Activated CD4-positive, alpha-beta T cell treated with anti-CD3 and anti-CD28 coated beads, Interleukin-2, Interleukin-4, amounts not matched to agents 100 ng/mL and 50 ng/mL, durations not matched to agents 16 hours and 8 hours (primary cell): Measurements from ENCODE around the gene SLC38A11.
"Not testable (repeated sequence)": the region's sequence is repeated elsewhere in the genome, so short reads cannot be mapped to it uniquely, and the experiment has no call there.

Experiments used
- DNase-seq: peaks from one replicate; pipeline ENCODE4 v3.0.0-alpha.2; 2020; ENCODE audit warnings: low spot score

The SLC38A11 gene

DNA sequence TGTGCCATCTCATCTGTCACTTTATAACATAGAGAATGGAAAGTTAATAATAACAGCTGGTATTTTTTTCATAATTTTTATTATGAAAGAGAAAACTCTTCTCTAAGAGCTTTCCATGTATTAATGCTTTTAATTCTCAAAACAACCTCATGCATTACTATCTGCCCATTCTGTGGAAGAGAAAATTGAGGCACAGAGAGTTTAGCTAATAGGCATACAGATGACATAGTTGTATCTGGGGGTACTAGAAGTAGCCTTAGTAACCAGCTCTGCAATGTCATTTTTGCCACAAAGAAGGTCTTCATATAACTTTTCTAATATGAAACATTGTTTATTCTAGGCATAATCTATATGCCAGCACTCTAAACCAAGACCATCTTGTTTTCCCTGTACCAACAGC lies 77.4 kb downstream of the SLC38A11 start:
- no peak for DNase-seq

- DNase-seq = no peak
These were observed 78.2 kb downstream of the SLC38A11 start for GRCh38 chr2:164877169-164877568.

- DNase-seq = no peak
These were observed 79.8 kb downstream of the SLC38A11 start for GRCh38 chr2:164875334-164876205.

- no peak for DNase-seq
These were observed 82.0 kb downstream of the SLC38A11 start for GRCh38 chr2:164873210-164873908.

GRCh38 chr2:164871404-164871803 lies 83.9 kb downstream of the SLC38A11 start:
- no peak for DNase-seq

DNA sequence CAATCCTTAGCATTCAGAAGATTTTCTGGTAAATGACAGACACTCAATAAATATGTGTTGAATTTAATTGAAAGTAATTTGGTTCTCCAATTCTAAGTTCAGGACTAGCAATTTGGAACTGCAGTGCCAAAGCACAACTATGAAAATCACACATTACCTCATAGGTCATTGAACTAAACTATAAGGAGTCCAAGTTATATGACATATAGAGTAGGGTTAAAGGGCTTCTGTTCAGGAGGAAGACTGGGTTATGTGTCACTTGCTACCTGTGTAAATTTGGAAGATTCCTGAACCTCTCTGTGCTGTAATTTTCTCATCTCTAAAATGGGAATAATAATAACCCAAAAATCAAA lies 85.9 kb downstream of the SLC38A11 start:
- no peak for DNase-seq

DNA sequence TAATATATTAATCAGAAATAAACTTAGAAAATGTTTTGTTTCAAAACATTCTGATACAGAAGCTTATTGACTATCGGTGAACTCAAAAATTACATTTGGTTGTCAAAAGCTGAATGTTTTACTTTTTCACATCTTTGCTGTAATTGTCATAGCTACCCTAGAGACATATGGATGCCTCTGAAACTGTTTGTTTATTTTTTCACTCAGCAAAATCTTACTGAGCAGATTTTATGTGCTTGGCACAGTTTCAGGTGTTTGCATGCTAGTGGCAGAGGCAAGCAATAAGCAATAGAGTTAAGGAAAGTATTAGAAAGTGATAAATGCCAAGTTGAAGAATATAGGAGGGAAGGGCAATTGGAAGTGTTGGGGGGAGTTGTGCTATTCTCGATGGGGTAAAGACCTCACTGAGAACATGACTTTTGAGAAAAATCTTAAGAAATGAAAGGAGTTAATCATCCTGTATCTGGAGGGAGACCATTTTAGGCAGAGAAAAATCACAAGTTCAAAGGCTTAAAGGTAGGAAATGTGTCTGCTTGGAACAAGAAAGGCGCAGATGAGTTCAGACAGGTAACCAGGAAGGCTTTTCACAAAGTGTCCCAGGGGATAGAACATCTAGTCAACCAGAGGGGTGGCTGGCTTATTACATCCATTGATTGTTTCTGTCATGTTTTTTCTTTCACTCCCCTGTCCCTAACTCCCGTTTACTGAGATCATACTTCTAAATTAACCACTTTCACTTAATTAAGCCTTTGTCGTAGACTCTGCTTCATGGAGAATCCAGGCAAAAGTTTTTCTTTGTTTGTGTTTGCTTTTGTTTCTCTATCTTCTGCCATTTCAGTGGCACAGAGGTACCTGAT lies 86.5 kb downstream of the SLC38A11 start:
- DNase-seq = no peak

GRCh38 chr2:164867779-164868397 lies 87.4 kb downstream of the SLC38A11 start:
- no peak for DNase-seq

GRCh38 chr2:164866381-164866780 lies 88.9 kb downstream of the SLC38A11 start:
- DNase-seq = not testable (repeated sequence)

GRCh38 chr2:164860694-164861042 lies 94.7 kb downstream of the SLC38A11 start:
- no peak for DNase-seq

- DNase-seq = not testable (repeated sequence)
These were observed 95.2 kb downstream of the SLC38A11 start for GRCh38 chr2:164859906-164860693.

DNA sequence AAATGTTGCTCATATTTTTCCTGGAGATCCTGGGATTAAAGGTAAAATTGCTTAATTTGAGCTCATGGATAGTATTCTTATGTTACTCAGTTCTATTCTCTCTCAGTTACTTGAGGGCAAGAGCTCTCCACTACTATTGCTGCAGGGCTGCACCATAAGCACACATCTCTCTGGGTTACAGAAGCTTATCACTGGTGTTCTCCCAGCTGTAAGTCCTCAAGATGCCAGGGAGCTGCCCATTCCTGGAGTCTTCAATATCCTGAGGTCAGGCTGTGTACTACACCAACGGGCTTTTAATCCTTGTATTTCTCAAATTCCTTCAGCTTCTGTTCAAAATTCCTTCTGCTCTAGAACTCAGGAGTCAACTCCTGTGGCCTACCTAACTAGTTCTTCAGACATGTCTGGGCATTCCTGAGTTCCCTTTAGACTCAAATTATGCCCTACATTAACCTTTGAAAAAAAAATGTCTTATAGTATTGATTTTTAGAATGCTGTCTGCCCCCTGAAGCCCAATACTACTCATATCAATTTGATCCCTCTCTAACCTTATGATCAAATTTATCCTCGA lies 96.0 kb downstream of the SLC38A11 start:
- DNase-seq = no peak

GRCh38 chr2:164852086-164852485 lies 103.2 kb downstream of the SLC38A11 start:
- no peak for DNase-seq

- DNase-seq = no peak
These were observed 105.1 kb downstream of the SLC38A11 start for GRCh38 chr2:164850235-164850634.

GRCh38 chr2:164849506-164849905 lies 105.8 kb downstream of the SLC38A11 start:
- no peak for DNase-seq

DNA sequence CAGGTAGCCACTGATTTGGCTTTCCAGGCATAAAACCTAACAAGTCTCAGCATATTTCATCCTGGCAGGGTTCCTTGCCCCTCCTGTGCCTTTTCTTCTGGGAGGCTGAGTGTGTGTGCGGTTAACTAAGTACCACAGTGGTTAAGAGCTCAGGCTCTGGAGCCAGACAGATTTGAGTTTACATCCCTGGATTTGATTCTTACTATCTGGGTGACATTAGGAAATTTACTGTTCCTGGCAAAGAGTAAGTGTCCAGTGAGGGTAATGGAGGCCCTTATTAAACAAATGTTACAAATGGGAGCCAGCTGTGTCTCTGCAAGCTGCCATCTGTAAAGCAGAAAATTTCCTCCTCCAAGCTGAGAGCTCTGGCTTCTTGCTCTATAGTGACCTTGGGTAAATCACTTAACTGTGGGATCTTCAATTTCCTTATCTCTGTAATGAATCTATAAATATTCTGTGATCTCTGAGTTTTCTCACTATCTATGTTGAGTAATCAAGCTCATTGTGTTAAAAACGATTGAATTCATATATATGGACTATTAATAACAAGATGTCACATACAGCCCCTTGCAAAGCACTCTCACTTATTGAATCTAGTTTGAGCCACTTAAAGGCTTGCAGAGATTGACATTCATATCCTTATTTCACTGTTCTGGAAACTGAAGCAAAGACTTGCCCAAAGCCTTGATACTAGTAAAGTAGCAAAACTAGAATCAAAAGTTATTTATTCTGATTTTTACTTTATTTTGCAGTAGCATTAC lies 107.2 kb downstream of the SLC38A11 start:
- no peak for DNase-seq

- no peak for DNase-seq
These were observed 108.0 kb downstream of the SLC38A11 start for GRCh38 chr2:164847291-164847690.

GRCh38 chr2:164846276-164846675 lies 109.0 kb downstream of the SLC38A11 start:
- DNase-seq = no peak
